ENCODE results near the gene IL17REL.

GRCh38 chr22:49968831-49969661 is 43.5 kb downstream of the IL17REL start:
- TF ChIP-seq, protein P1, sequence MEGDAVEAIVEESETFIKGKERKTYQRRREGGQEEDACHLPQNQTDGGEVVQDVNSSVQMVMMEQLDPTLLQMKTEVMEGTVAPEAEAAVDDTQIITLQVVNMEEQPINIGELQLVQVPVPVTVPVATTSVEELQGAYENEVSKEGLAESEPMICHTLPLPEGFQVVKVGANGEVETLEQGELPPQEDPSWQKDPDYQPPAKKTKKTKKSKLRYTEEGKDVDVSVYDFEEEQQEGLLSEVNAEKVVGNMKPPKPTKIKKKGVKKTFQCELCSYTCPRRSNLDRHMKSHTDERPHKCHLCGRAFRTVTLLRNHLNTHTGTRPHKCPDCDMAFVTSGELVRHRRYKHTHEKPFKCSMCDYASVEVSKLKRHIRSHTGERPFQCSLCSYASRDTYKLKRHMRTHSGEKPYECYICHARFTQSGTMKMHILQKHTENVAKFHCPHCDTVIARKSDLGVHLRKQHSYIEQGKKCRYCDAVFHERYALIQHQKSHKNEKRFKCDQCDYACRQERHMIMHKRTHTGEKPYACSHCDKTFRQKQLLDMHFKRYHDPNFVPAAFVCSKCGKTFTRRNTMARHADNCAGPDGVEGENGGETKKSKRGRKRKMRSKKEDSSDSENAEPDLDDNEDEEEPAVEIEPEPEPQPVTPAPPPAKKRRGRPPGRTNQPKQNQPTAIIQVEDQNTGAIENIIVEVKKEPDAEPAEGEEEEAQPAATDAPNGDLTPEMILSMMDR (IDR thresholded peaks at IDR 0.05), result no peak
- no peak for TF ChIP-seq POLR2A (IDR thresholded peaks at IDR 0.05)
- no peak for TF ChIP-seq POLR2AphosphoS5 (IDR thresholded peaks at IDR 0.05)
